Naive thymus-derived CD8-positive, alpha-beta T cell (primary cell): Measurements from ENCODE around the gene SH2D3C. TPM values are rescaled to one million over a fixed set of nuclear protein-coding genes. Genes with fewer than 3 reads are reported as not detected.
"Not testable (repeated sequence)": the region's sequence is repeated elsewhere in the genome, so short reads cannot be mapped to it uniquely, and the experiment has no call there.

Experiments
- ATAC-seq, 2 donors: fragments of 150-1000 bp; cut with Tn5 transposase in 1 of 2; sonication (Bioruptor Pico), chemical (Tn5 transposase) in 1 of 2; 1 replicate in 1 of 2; 2 replicates in 1 of 2; pipeline ENCODE4 v1.10.0; 2021; ENCODE audit warnings: mild to moderate bottlenecking in 2 of 2, moderate library complexity in 2 of 2
- POLR2A ChIA-PET: fragments of 350-600 bp; sonication (Branson Sonifier 250); formaldehyde crosslinking; loops from one replicate; lab custom pipeline; 2021; ENCODE audit warnings: antibody characterized with exemption; lab: Charles Lee
- DNase-seq, 10 donors: peaks; one replicate each; pipeline versions ENCODE4 v3.0.0 to v3.0.0-alpha.2; 2020 to 2022
- H3K27ac Mint-ChIP-seq, 10 donors: one replicate each; pipeline ENCODE4 v1.8.0; 2020 to 2022; ENCODE audit warnings: mild to moderate bottlenecking in 10 of 10, mixed read lengths in 10 of 10, moderate library complexity in 4 of 10, inconsistent platforms in 1 of 10
- H3K27me3 Mint-ChIP-seq, 5 donors: one replicate each; pipeline ENCODE4 v1.8.0; 2021 to 2022; ENCODE audit warnings: mixed read lengths in 5 of 5
- H3K36me3 Mint-ChIP-seq, 3 donors: one replicate each; pipeline ENCODE4 v1.8.0; 2020 to 2022; ENCODE audit warnings: mixed read lengths in 3 of 3, mild to moderate bottlenecking in 2 of 3, inconsistent platforms in 1 of 3
- H3K4me1 Mint-ChIP-seq, 4 donors: one replicate each; pipeline ENCODE4 v1.8.0; 2021 to 2022; ENCODE audit warnings: mixed read lengths in 4 of 4
- H3K4me3 Mint-ChIP-seq, 10 donors: one replicate each; pipeline ENCODE4 v1.8.0; 2020 to 2022; ENCODE audit warnings: mild to moderate bottlenecking in 10 of 10, mixed read lengths in 10 of 10, moderate library complexity in 6 of 10, inconsistent platforms in 1 of 10
- H3K9me3 Mint-ChIP-seq, 9 donors: one replicate each; pipeline ENCODE4 v1.8.0; 2020 to 2022; ENCODE audit warnings: mixed read lengths in 9 of 9, mild to moderate bottlenecking in 3 of 9, inconsistent platforms in 1 of 9, moderate library complexity in 1 of 9
- polyA plus RNA-seq, 3 donors: library from polyadenylated mRNA; unstranded; fragments of 300-500 nt; fragmentation: Illumina TruSeq; gene quantifications; one replicate each; pipeline ENCODE4 v1.2.3, GENCODE V29; 2021
- total RNA-seq, 8 experiments: library from RNA in 2 of 8; stranded (reverse) in 2 of 8; gene quantifications; one replicate each; pipeline ENCODE4 v1.2.3 and lab custom pipeline; 2021 to 2026

The SH2D3C gene
- total and polyA plus RNA-seq, 5 experiments from 2014 or later = 13.8 to 50.8 (median 42.8) TPM

GRCh38 chr9:127758843-127759242, 19.6 kb downstream of the SH2D3C start:
- Mint-ChIP-seq H3K9me3 (no peaks in the 10 kb centered on the region), H3K4me1 (peaks cover 14 to 32% (median 24%) of the 10 kb centered on the region in 4 donors), H3K4me3 (no peak overlapping the region), H3K36me3 (peaks cover 0 to 36% (median 3%) of the 10 kb centered on the region in 3 donors), H3K27ac (peak overlapping the region in 9 of 10 donors; percentile 27 to 74 (median 60)), H3K27me3 (no peaks in the 10 kb centered on the region)
- POLR2A ChIA-PET = interaction anchor here (0.8 to 1.4 kb wide), 2 partner anchors 14 to 24 kb away, joined by 3 to 5 read pairs; no protein-coding TSS in a partner anchor
- no peak for DNase-seq
- ATAC-seq = no peak

GRCh38 chr9:127756776-127757175, 21.7 kb downstream of the SH2D3C start:
- H3K4me1 Mint-ChIP-seq = peaks cover 10 to 26% (median 13%) of the 10 kb centered on the region in 4 donors
- not testable (repeated sequence) for ATAC-seq, H3K9me3 Mint-ChIP-seq, H3K27me3 Mint-ChIP-seq, H3K4me3 Mint-ChIP-seq, DNase-seq
- peaks cover 0 to 29% (median 0%) of the 10 kb centered on the region in 3 donors for H3K36me3 Mint-ChIP-seq
- peak overlapping the region in 1 of 10 donors; percentile 51 for H3K27ac Mint-ChIP-seq
- POLR2A ChIA-PET = interaction anchor here (1.1 to 1.7 kb wide), 2 partner anchors 9 to 13 kb away, joined by 3 to 5 read pairs; no protein-coding TSS in a partner anchor

GRCh38 chr9:127756233-127756632, 22.2 kb downstream of the SH2D3C start:
- no peak overlapping the region for H3K4me3 Mint-ChIP-seq
- H3K27me3 Mint-ChIP-seq = no peaks in the 10 kb centered on the region
- H3K36me3 Mint-ChIP-seq = peaks cover 0 to 31% (median 0%) of the 10 kb centered on the region in 3 donors
- ATAC-seq (no peak), DNase-seq (no peak)
- H3K4me1 Mint-ChIP-seq = peaks cover 15 to 30% (median 16%) of the 10 kb centered on the region in 4 donors
- H3K27ac Mint-ChIP-seq = no peak overlapping the region
- POLR2A ChIA-PET = interaction anchor here (0.7 to 1.7 kb wide), 3 partner anchors 10 to 21 kb away, joined by 3 to 5 read pairs (median 4); no protein-coding TSS in a partner anchor
- H3K9me3 Mint-ChIP-seq = no peaks in the 10 kb centered on the region

- H3K27ac Mint-ChIP-seq = peak overlapping the region in 1 of 10 donors; percentile 43
- POLR2A ChIA-PET = interaction anchor here (0.6 to 0.8 kb wide), 2 partner anchors 15 to 16 kb away, joined by 3 read pairs; no protein-coding TSS in a partner anchor
- no peaks in the 10 kb centered on the region for H3K9me3 Mint-ChIP-seq
- H3K36me3 Mint-ChIP-seq = peaks cover 0 to 34% (median 3%) of the 10 kb centered on the region in 3 donors
- H3K4me3 Mint-ChIP-seq = no peak overlapping the region
- DNase-seq (no peak), ATAC-seq (no peak)
- H3K4me1 Mint-ChIP-seq = peaks cover 15 to 31% (median 20%) of the 10 kb centered on the region in 4 donors
- no peaks in the 10 kb centered on the region for H3K27me3 Mint-ChIP-seq
These were observed 23.1 kb downstream of the SH2D3C start for GRCh38 chr9:127755061-127756060.

- Mint-ChIP-seq H3K36me3 (peaks cover 0 to 37% (median 5%) of the 10 kb centered on the region in 3 donors), H3K27me3 (no peaks in the 10 kb centered on the region), H3K27ac (peak overlapping the region in 1 of 10 donors; percentile 43), H3K4me3 (no peak overlapping the region), H3K9me3 (no peaks in the 10 kb centered on the region), H3K4me1 (peaks cover 16 to 33% (median 22%) of the 10 kb centered on the region in 4 donors)
- POLR2A ChIA-PET = interaction anchor here (0.7 to 1.8 kb wide), 2 partner anchors 17 to 31 kb away, joined by 3 to 6 read pairs; partner anchors contain the start of gene CDK9
- DNase-seq (no peak), ATAC-seq (no peak)
These were observed 24.1 kb downstream of the SH2D3C start for GRCh38 chr9:127754099-127755060.

GRCh38 chr9:127753622-127754021, 24.8 kb downstream of the SH2D3C start:
- H3K9me3 Mint-ChIP-seq = no peaks in the 10 kb centered on the region
- no peaks in the 10 kb centered on the region for H3K27me3 Mint-ChIP-seq
- H3K4me1 Mint-ChIP-seq = peaks cover 13 to 34% (median 20%) of the 10 kb centered on the region in 4 donors
- no peak for DNase-seq
- H3K4me3 Mint-ChIP-seq = no peak overlapping the region
- H3K27ac Mint-ChIP-seq = peak overlapping the region in 3 of 10 donors; percentile 36 to 43 (median 40)
- H3K36me3 Mint-ChIP-seq = peaks cover 0 to 37% (median 5%) of the 10 kb centered on the region in 3 donors
- POLR2A ChIA-PET = interaction anchor here (0.5 to 1.8 kb wide), 2 partner anchors 17 to 31 kb away, joined by 4 to 6 read pairs; no protein-coding TSS in a partner anchor
- no peak for ATAC-seq

- DNase-seq (no peak), ATAC-seq (no peak)
- Mint-ChIP-seq H3K9me3 (no peaks in the 10 kb centered on the region), H3K27me3 (no peaks in the 10 kb centered on the region), H3K27ac (peak overlapping the region in 5 of 10 donors; percentile 39 to 76 (median 62)), H3K4me1 (peaks cover 14 to 36% (median 19%) of the 10 kb centered on the region in 4 donors), H3K36me3 (peaks cover 0 to 39% (median 5%) of the 10 kb centered on the region in 3 donors), H3K4me3 (no peak overlapping the region)
- POLR2A ChIA-PET = interaction anchor here (0.5 to 1.8 kb wide), 2 partner anchors 18 to 31 kb away, joined by 4 to 6 read pairs; no protein-coding TSS in a partner anchor
These were observed 25.3 kb downstream of the SH2D3C start for GRCh38 chr9:127753148-127753547.

- H3K4me1 Mint-ChIP-seq = peaks cover 18 to 48% (median 33%) of the 10 kb centered on the region in 4 donors
- peak overlapping the region; percentile 20 to 87 (median 61) for H3K27ac Mint-ChIP-seq
- no peaks in the 10 kb centered on the region for H3K9me3 Mint-ChIP-seq
- ATAC-seq = no peak
- no peak overlapping the region for H3K4me3 Mint-ChIP-seq
- POLR2A ChIA-PET = interaction anchor here (0.5 to 1.2 kb wide), 2 partner anchors 14 to 25 kb away, joined by 3 to 4 read pairs; no protein-coding TSS in a partner anchor
- DNase-seq = no peak
- H3K36me3 Mint-ChIP-seq = peaks cover 0 to 52% (median 7%) of the 10 kb centered on the region in 3 donors
- H3K27me3 Mint-ChIP-seq = no peaks in the 10 kb centered on the region
These were observed 27.0 kb downstream of the SH2D3C start for GRCh38 chr9:127751269-127752054.

- no peaks in the 10 kb centered on the region for H3K27me3 Mint-ChIP-seq
- peak overlapping the region in 6 of 10 donors; percentile 29 to 96 (median 62) for H3K27ac Mint-ChIP-seq
- H3K36me3 Mint-ChIP-seq = peaks cover 0 to 70% (median 7%) of the 10 kb centered on the region in 3 donors
- H3K4me1 Mint-ChIP-seq = peaks cover 18 to 56% (median 33%) of the 10 kb centered on the region in 4 donors
- ATAC-seq (no peak), DNase-seq (no peak)
- no peak overlapping the region for H3K4me3 Mint-ChIP-seq
- no peaks in the 10 kb centered on the region for H3K9me3 Mint-ChIP-seq
- POLR2A ChIA-PET = interaction anchor here (2.7 to 6.5 kb wide), 2 partner anchors 19 to 31 kb away, joined by 11 to 66 read pairs; partner anchors contain the start of gene SH2D3C
These were observed 29.2 kb downstream of the SH2D3C start for GRCh38 chr9:127749090-127749787.

- Mint-ChIP-seq H3K4me1 (peaks cover 15 to 44% (median 27%) of the 10 kb centered on the region in 4 donors), H3K36me3 (peaks cover 0 to 76% (median 7%) of the 10 kb centered on the region in 3 donors), H3K27ac (peak overlapping the region; percentile 71 to 97 (median 96)), H3K27me3 (no peaks in the 10 kb centered on the region), H3K4me3 (peak overlapping the region; percentile 72 to 89 (median 86)), H3K9me3 (no peaks in the 10 kb centered on the region)
- POLR2A ChIA-PET = interaction anchor here (0.5 to 6.5 kb wide), 10 partner anchors 12 to 192 kb away, joined by 3 to 66 read pairs (median 8); partner anchors contain the start of genes CDK9, PTRH1, SH2D3C and TOR2A
- peak; percentile 27 to 85 (median 64) for DNase-seq
- peak; percentile 94 to 95 for ATAC-seq
These were observed 31.4 kb downstream of the SH2D3C start for GRCh38 chr9:127746959-127747569.
